Right renal pelvis (tissue), 4 donors: ENCODE data around the gene BMI1. TPM values are rescaled to one million over a fixed set of nuclear protein-coding genes. Genes with fewer than 3 reads are reported as not detected.

Source experiments
- DNase-seq, 4 donors: peaks; one replicate each; pipeline ENCODE4 v3.0.0-alpha.2; 2013; ENCODE audit warnings: low read depth in 4 of 4, low spot score in 3 of 4, missing footprints in 1 of 4
- polyA plus RNA-seq, 4 donors: library from polyadenylated mRNA; unstranded; fragments of 120-200 nt; gene quantifications; one replicate each; pipeline ENCODE4 v1.2.1, GENCODE V29; 2013; ENCODE audit not compliant: insufficient read length in 4 of 4

The BMI1 gene
- polyA plus RNA-seq, 4 donors: 93.1 to 129 (median 124) TPM

- no peak for DNase-seq
These were observed 2.1 kb upstream of the BMI1 start for GRCh38 chr10:22318772-22319171.

DNA sequence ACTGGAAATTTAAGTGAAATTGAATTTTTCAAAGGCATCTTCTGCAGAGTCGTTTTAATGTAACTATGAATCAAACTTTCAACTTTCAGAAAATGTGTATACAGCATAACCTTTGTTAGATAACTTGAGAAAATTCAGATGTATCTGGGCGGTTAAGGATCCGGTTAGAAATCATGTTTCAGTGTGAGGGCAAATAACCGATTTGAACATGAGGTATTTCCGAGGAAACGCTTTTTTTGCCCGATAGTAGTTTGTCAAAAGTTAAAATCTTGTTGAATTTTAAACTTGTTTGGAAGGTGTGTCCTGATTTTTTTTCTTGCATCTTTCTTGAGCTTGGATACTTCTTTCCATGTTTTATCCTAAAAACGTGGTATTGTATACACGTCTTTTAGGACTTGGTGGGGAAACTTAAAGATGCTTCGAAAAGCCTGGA, 1.3 kb upstream of the BMI1 start:
- DNase-seq: no peak

DNA sequence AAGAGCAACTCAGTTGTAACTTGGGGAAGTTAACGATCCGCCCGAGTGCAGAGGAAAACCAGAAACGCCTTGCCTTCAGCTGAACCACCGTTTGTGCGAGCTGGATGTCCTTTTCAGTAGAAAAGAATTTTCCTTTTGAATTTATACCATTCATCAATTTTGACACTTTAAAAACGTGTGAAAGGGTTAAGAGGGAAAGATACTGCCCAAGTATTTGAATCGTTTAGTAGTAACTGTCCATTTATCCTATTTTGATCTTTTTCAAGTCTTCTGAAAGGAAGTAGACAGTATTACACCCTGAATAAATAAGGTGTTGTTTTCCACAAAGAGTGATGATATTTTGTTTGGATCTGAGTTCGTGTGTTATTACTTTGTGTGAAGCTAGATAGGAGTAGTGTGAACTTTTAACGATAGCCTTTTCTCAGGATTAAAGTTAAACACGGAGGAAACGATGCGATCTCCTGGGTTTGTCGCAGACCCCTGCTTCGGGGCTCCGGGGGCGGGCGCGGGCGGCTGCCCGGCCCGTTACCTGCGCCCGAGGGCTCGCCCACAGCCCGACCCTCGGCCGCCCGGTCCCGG, 830 bp upstream of the BMI1 start:
- DNase-seq: no peak

DNA sequence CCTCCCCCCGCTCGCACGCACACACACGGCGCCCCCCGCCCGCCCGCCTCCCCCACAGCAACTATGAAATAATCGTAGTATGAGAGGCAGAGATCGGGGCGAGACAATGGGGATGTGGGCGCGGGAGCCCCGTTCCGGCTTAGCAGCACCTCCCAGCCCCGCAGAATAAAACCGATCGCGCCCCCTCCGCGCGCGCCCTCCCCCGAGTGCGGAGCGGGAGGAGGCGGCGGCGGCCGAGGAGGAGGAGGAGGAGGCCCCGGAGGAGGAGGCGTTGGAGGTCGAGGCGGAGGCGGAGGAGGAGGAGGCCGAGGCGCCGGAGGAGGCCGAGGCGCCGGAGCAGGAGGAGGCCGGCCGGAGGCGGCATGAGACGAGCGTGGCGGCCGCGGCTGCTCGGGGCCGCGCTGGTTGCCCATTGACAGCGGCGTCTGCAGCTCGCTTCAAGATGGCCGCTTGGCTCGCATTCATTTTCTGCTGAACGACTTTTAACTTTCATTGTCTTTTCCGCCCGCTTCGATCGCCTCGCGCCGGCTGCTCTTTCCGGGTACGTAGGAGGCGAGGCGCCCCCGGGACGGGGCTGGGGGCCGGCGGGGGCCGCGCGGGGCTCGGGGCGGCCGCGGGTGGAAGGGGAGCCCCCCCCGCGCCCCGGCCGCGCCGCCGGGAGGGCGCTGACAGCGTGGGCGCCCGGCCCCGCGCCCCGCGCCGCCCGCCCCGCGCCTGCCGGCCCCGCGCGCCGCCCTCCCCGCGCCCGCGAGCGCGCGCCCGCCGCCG, 441 bp downstream of the BMI1 start:
- DNase-seq: no peak

DNA sequence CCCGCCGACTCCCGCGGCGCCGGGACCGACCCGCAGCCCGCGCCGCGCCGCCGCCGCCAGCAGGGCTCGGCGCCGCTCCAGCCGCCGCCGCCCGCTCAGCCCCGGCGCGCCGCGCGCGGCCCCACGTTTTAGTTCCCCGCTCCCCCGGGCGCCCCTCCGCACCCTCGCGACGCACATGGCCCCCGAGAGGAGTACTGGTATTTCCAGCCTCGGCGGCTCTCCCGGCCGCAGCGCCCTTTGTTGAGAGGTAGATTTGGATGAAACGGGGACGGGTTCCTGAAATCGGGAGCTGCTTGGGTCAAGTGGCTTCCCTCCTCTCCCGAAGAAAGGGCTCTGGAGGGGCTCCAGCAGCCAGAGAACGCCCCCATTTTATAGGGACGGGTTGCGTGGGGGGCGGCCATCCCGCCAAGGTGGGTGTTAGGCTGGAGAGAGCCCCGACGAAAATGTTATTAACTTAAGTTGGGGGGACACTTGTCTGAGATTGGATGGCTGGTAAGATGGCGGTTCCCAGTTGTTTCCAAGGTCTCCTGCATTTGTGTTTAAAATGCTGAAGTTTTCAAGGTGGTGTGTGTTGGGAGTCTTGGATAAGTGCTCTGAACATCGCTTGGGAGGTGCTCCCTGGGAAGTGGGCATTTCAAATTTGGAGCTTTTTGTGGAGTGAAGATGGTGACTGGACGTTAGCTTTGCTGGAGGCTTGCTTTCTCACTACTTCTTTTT, 1.2 kb downstream of the BMI1 start:
- no peak for DNase-seq

DNA sequence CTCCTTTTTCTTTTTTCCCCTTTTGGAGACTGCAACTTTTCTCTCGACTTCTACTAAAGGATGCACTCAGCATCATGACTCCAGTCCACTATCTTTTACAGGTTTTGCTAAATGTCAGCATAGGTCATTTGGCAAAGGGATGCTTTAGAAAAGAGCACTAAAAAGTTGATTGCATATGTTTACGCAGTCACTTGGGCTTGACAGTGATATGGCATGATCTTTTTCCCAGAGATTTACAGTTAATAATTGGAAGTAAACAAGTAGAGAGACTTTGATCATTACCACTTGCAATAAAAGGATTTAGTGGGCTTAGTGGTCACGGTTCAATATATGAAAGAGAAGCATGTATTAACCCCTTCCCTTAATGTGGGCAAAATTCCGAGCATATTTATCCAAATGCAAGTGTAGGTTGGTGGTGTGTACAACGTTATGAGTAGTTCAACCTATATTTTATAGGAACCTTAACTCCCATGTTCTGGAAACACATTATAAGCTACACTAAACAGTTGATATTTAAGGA, 1.8 kb downstream of the BMI1 start:
- no peak for DNase-seq

- no peak for DNase-seq
These were observed 2.8 kb downstream of the BMI1 start for GRCh38 chr10:22323538-22324305.

DNA sequence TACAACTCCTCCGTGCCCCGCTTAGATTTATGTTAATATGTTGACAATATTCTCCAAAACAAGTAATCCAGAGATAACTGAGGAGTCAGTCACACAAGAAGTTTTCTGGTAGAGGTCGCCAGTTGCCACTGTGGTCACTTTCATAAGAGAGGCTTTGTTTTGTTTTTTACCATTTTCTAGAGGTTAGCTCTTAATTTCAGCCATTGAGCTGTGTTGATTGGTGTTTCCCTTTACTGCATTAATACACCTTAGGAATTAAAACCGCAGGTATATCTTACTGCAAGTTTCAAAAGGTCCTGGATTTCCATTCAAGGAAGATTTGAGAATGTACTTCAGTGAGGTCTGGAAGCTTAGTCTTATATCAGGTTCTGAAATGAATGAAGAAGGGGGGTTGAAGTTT, 3.5 kb downstream of the BMI1 start:
- DNase-seq: no peak

- no peak for DNase-seq
These were observed 4.0 kb downstream of the BMI1 start for GRCh38 chr10:22324893-22325271.

DNA sequence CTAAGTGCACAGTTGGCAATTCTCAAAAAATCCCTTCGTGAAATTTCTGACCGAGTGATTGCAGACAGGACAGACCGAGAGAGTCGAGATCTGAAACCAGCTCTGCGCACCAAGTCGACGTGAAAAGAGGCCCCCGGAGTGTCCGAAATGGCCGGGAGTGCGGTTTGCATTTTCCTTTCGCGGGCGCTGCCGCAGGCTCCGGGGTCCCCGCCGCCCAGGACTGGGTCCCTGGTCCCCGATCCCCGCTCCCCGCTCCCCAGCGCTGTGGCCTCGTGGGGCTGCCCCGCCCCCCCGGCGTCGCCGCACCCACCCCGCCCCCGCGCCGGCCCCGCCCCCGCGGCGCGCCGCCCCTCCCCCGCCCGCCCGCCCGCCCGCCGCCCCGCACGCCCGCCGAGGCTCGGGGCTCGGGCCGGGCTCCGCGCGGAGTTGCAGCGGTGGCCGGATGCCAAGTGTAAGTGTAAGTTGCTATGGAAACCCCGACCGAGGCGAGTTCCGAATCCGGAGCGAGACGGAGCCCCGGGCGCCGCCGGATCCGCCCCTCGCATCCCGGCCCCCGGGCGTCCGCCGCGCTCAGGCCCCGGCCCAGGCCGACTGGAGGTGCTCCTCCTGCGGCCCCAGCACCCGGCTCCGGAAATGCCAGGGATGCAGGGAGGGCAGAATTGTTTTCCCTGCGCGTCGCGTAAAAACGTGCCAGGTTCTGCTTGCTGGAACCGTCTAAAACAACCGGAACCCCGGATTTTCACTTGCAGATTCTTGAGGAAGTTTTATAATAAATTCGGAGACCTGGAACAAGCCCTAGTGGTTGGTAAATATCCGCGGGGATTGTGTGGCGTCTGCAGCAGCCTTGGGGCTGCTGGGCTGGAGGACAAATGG, 4.6 kb downstream of the BMI1 start:
- no peak for DNase-seq

GRCh38 chr10:22326145-22326702, 5.3 kb downstream of the BMI1 start:
- no peak for DNase-seq

- DNase-seq: no peak
These were observed 8.3 kb downstream of the BMI1 start for GRCh38 chr10:22329150-22329549.

DNA sequence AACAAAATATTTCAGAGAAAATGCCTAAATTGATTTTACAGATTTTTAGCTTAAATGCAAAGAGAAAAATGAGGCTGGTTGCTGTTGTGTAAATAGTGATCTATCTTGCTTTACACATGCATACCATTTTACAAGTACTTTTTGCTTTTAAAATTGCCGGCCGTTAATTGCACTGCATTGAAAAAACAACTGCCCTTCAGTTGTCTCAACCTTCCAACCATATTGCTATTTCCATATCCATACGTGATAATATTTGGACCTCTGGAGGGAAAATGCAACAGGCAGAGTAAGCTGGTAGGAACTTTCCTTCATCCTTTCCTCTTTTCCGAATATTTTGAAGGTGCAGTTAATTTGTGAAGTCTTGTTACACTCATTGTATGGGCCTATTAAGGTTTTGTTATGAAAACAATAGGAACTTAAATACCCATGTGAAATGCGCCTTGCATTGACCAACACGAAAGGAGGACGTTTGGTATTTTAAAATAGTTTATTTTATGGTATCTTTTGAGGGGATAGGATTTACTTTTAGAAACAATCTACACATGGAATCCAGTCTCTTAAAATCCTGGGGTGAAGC, 11.3 kb downstream of the BMI1 start:
- DNase-seq: no peak

- no peak for DNase-seq
These were observed 12.5 kb downstream of the BMI1 start for GRCh38 chr10:22333167-22333974.

- no peak for DNase-seq
These were observed 13.0 kb downstream of the BMI1 start for GRCh38 chr10:22333975-22334282.

- no peak for DNase-seq
These were observed 13.7 kb downstream of the BMI1 start for GRCh38 chr10:22334414-22335172.

DNA sequence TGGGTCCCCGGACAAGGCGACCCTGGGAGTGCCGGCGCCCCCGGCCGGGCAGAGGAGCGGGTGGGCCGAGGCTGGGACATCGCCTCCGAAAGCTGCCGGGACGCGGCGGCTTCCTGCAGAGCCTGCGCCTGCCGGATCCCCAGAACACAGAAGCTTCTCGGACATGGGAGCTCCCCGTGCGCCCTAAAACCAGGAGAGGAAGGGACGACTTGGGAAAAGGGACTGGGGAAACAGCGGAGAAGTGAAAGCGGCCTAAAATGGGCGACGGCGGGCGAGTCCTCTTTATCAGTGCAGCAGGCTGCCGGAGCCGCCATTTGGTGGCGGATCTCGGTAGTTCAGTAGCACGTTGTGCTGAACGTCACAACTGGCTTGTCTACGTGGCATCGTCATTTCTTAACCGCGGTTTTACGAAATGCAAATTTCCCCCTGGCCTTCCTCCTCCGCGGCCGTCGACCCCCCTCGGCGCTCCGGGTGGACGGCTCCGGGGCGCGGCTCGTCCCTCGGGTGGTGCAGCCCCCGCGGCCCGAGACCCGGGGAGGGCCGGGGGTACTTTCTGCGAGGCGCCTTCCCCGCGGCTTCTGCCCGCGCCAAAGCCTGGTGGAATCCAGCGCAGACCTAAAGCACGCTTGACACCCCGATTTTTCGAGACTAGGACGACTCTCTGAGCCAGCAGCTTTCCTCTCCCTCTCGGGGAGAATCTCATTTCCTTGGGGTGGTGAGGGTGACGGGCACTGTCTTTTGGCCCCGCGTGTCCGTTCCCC, 14.5 kb downstream of the BMI1 start:
- no peak for DNase-seq
